Erythroblast (primary cell): ENCODE data around the gene ST6GALNAC2.

ENCODE experiments used
- GATA1 ChIP-seq: IDR thresholded peaks from 2 replicates; pipeline ENCODE4 v1.6.1; 2011; ENCODE audit warnings: low read depth, mild to moderate bottlenecking, control low read depth, low read length, moderate library complexity
- POLR2A ChIP-seq: IDR thresholded peaks from 2 replicates; pipeline ENCODE4 v1.6.1; 2011; ENCODE audit warnings: mild to moderate bottlenecking, low read length

DNA sequence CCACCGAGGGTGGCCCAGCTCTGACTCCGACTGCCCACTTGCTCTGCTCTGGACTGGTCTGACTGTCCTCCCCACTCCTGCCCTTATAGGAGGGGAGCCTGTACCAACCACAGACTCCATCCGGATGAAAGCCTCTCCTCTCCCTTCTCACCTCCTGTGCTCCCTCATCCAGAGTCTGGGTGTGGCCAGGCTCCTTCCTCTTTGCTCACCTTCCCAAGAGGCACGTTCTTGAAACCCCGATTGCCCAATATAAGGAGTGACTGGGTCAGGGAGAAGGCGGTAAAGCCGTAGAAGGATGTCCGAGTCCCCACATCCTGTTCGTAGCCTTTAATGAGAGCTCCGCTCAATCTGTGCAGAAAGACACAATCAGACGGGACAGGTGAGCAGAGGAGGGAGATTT lies 40.8 kb upstream of the ST6GALNAC2 start:
- TF ChIP-seq POLR2A = no peak
- no peak for TF ChIP-seq GATA1
